ENCODE results near the gene KEL.
"Not testable (repeated sequence)": the region's sequence is repeated elsewhere in the genome, so short reads cannot be mapped to it uniquely, and the experiment has no call there.

KEL gene

GRCh38 chr7:142992427-142992826 is 30.3 kb upstream of the KEL start:
- Histone ChIP-seq H3K27me3 (ENCODE audit: insufficient read depth, low read length, poor library complexity) (no peaks in the 10 kb centered on the region), H3K9ac (ENCODE audit: low read depth, low read length) (no peak overlapping the region), H2AFZ (ENCODE audit: low read depth, low read length) (no peak overlapping the region), H3K4me3 (ENCODE audit: low read depth in 1 of 2, low read length in 2 of 2) (no peak overlapping the region), H4K20me1 (ENCODE audit: insufficient read depth, low read length) (no peaks in the 10 kb centered on the region), H3K27ac (ENCODE audit: low read length) (no peak overlapping the region), H3K9me3 (ENCODE audit: insufficient read depth, low read length, severe bottlenecking) (no peaks in the 10 kb centered on the region), H3K79me2 (ENCODE audit: insufficient read depth, low read length) (no peaks in the 10 kb centered on the region), H3K4me2 (ENCODE audit: insufficient read depth, low read length) (no peak overlapping the region), H3K36me3 (ENCODE audit: insufficient read depth, low read length) (no peaks in the 10 kb centered on the region), H3K4me1 (ENCODE audit: insufficient read depth, low read length) (no peaks in the 10 kb centered on the region)
- ATAC-seq (ENCODE audit: insufficient read depth, low read depth) = no peak
- DNase-seq = no peak
- no peak for TF ChIP-seq CTCF (IDR thresholded peaks at IDR 0.05; ENCODE audit: borderline replicate concordance, extremely low read depth, low read length, poor library complexity, severe bottlenecking)
- TF ChIP-seq EZH2 (IDR thresholded peaks at IDR 0.05; ENCODE audit: borderline replicate concordance, low read depth, low read length, severe bottlenecking) = no peak

- TF ChIP-seq CTCF (IDR thresholded peaks at IDR 0.05; ENCODE audit: borderline replicate concordance, extremely low read depth, low read length, poor library complexity, severe bottlenecking) (no peak), EZH2 (IDR thresholded peaks at IDR 0.05; ENCODE audit: borderline replicate concordance, low read depth, low read length, severe bottlenecking) (no peak)
- Histone ChIP-seq H3K9ac (ENCODE audit: low read depth, low read length) (no peak overlapping the region), H3K4me2 (ENCODE audit: insufficient read depth, low read length) (no peak overlapping the region), H4K20me1 (ENCODE audit: insufficient read depth, low read length) (no peaks in the 10 kb centered on the region), H3K27ac (ENCODE audit: low read length) (no peak overlapping the region), H3K4me3 (ENCODE audit: low read depth in 1 of 2, low read length in 2 of 2) (no peak overlapping the region), H3K79me2 (ENCODE audit: insufficient read depth, low read length) (no peaks in the 10 kb centered on the region), H3K36me3 (ENCODE audit: insufficient read depth, low read length) (no peaks in the 10 kb centered on the region), H3K27me3 (ENCODE audit: insufficient read depth, low read length, poor library complexity) (no peaks in the 10 kb centered on the region), H3K4me1 (ENCODE audit: insufficient read depth, low read length) (no peaks in the 10 kb centered on the region), H2AFZ (ENCODE audit: low read depth, low read length) (no peak overlapping the region), H3K9me3 (ENCODE audit: insufficient read depth, low read length, severe bottlenecking) (no peaks in the 10 kb centered on the region)
- no peak for DNase-seq
- no peak for ATAC-seq (ENCODE audit: insufficient read depth, low read depth)
These were observed 22.1 kb upstream of the KEL start for GRCh38 chr7:142984297-142984696.

- no peaks in the 10 kb centered on the region for H4K20me1 ChIP-seq (ENCODE audit: insufficient read depth, low read length)
- H3K9me3 ChIP-seq (ENCODE audit: insufficient read depth, low read length, severe bottlenecking) = no peaks in the 10 kb centered on the region
- no peak overlapping the region for H3K4me3 ChIP-seq (ENCODE audit: low read depth in 1 of 2, low read length in 2 of 2)
- no peaks in the 10 kb centered on the region for H3K4me1 ChIP-seq (ENCODE audit: insufficient read depth, low read length)
- no peaks in the 10 kb centered on the region for H3K27me3 ChIP-seq (ENCODE audit: insufficient read depth, low read length, poor library complexity)
- no peak overlapping the region for H3K9ac ChIP-seq (ENCODE audit: low read depth, low read length)
- H3K36me3 ChIP-seq (ENCODE audit: insufficient read depth, low read length) = no peaks in the 10 kb centered on the region
- ATAC-seq (ENCODE audit: insufficient read depth, low read depth) (peak; percentile 29; the same call in 2 of the 3 replicates), DNase-seq (no peak)
- no peak overlapping the region for H2AFZ ChIP-seq (ENCODE audit: low read depth, low read length)
- no peaks in the 10 kb centered on the region for H3K79me2 ChIP-seq (ENCODE audit: insufficient read depth, low read length)
- no peak overlapping the region for H3K27ac ChIP-seq (ENCODE audit: low read length)
- TF ChIP-seq CTCF (IDR thresholded peaks at IDR 0.05; ENCODE audit: borderline replicate concordance, extremely low read depth, low read length, poor library complexity, severe bottlenecking) (no peak), EZH2 (IDR thresholded peaks at IDR 0.05; ENCODE audit: borderline replicate concordance, low read depth, low read length, severe bottlenecking) (no peak)
- H3K4me2 ChIP-seq (ENCODE audit: insufficient read depth, low read length) = no peak overlapping the region
These were observed 21.7 kb upstream of the KEL start for GRCh38 chr7:142983825-142984224.

- H3K9me3 ChIP-seq (ENCODE audit: insufficient read depth, low read length, severe bottlenecking); H3K79me2 ChIP-seq (ENCODE audit: insufficient read depth, low read length); H3K4me2 ChIP-seq (ENCODE audit: insufficient read depth, low read length); H4K20me1 ChIP-seq (ENCODE audit: insufficient read depth, low read length); H2AFZ ChIP-seq (ENCODE audit: low read depth, low read length); H3K9ac ChIP-seq (ENCODE audit: low read depth, low read length); H3K27ac ChIP-seq (ENCODE audit: low read length); H3K4me1 ChIP-seq (ENCODE audit: insufficient read depth, low read length); H3K4me3 ChIP-seq (ENCODE audit: low read depth in 1 of 2, low read length in 2 of 2); ATAC-seq (ENCODE audit: insufficient read depth, low read depth); H3K27me3 ChIP-seq (ENCODE audit: insufficient read depth, low read length, poor library complexity); H3K36me3 ChIP-seq (ENCODE audit: insufficient read depth, low read length); DNase-seq: not testable (repeated sequence)
These were observed 16.2 kb upstream of the KEL start for GRCh38 chr7:142978402-142978801.
